HG02852 (cell line): Measurements from ENCODE around the gene CNOT9.

Experiments
- ATAC-seq: cut with Tn5 transposase; IDR thresholded peaks from one replicate; pipeline ENCODE4 v1.9.1; 2021; ENCODE audit warnings: mild to moderate bottlenecking, moderate library complexity; ENCODE audit not compliant: unreplicated experiment

The CNOT9 gene

DNA sequence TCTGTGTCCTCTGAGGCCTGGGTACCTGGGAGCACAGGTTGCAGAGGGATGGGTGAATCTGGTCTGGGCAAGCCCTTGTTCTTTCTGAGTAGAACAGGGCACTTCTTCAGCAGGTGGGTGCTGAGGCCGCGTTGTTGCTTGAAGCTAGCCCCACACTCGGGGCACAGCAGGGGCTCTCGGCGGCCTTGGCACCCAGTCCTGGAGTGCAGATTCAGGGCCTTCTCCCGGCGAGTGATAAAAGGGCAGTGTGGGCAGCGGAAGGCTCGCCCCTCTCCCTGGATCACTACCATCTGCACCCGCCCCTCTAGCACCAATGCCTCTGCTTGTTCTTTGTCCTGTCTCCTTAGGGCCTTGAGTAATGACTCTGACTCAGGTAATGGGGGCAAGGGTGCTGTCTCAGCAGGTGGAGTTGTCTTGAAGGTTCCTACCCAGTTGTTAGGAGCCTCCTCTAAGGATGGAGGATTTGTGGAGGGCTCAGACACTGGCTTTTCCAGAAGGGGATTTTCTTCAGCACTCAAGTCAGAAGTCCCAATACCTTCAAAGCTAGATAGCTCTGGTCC lies 75.2 kb downstream of the CNOT9 start:
- no peak for ATAC-seq

DNA sequence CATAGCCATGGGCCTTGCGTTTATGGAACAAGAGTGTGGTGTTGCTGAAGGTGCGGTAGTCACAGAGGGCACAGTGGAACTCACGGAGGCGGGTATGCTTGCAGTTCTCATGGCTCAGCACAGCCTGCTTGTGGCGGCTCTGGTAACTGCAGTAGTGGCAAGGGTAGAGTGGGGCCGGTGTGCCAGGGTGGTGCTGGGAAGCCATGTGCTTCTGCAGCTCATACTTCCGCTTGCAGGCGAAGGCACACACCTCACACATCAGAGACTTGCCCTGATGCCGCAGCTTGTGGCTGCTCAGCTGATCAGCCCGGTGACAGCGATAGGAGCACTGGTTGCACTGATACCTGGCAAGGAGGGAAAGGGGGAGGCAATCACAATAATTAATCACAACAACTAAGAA lies 76.1 kb downstream of the CNOT9 start:
- no peak for ATAC-seq

DNA sequence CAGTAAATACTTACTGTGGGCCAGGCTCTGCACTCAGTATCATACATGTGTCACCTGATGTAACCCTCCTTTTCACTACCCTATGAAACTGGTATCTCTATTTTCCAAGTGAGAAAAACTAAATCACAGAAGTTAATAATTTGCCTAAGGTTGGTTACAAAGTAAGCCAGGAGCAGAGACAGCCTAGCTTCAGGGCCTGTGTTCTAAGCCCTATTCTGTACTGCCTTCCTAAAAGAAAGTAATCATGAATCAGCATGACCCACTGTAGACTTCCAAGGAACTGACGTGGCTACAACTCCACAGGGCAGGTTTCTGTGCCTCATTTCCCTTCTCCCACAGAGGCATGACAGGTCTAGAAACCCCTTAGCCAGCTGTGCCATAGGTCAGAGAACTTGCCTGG lies 76.5 kb downstream of the CNOT9 start:
- ATAC-seq, result no peak
